ENCODE results near the gene KRTAP2-1. TPM values are rescaled to one million over a fixed set of nuclear protein-coding genes. Genes with fewer than 3 reads are reported as not detected.
"Not testable (repeated sequence)": the region's sequence is repeated elsewhere in the genome, so short reads cannot be mapped to it uniquely, and the experiment has no call there.

Gene KRTAP2-1
- not detected in 2 replicates for total RNA-seq (2022)
- Bru-seq, nascent RNA, result not detected
- BruChase-seq, experiment 1, labeled RNA remaining after a 6-hour chase, result not detected
- not detected for BruChase-seq, experiment 2, labeled RNA remaining after a 2-hour chase
- long read RNA-seq, result 0 reads

GRCh38 chr17:41046735-41047465 lies at the start of gene KRTAP2-1:
KRTAP2-1 (minus strand) TSS chr17:41047316; CDS start chr17:41047267, 49 bp downstream.
- CTCF ChIA-PET; H3K36me3 Mint-ChIP-seq (ENCODE audit: insufficient read depth, unreplicated experiment); BruUV-seq (replicated peaks); H3K27me3 Mint-ChIP-seq (ENCODE audit: unreplicated experiment); H3K27ac Mint-ChIP-seq (ENCODE audit: unreplicated experiment); DNase-seq; H3K4me3 Mint-ChIP-seq (ENCODE audit: low read depth, unreplicated experiment); H3K9me3 Mint-ChIP-seq (ENCODE audit: low read depth, unreplicated experiment); intact Hi-C loops (cut with micrococcal nuclease; ENCODE audit: unreplicated experiment): not testable (repeated sequence)
- H3K4me1 Mint-ChIP-seq (ENCODE audit: low read depth, unreplicated experiment), result peaks cover 37% of the 10 kb centered on the region

GRCh38 chr17:41096055-41096454 lies 48.9 kb upstream of the KRTAP2-1 start:
- BruUV-seq (replicated peaks), result no TSS peak
- H3K9me3 Mint-ChIP-seq (ENCODE audit: low read depth, unreplicated experiment), result peaks cover 3% of the 10 kb centered on the region

GRCh38 chr17:41088760-41089352 lies 41.7 kb upstream of the KRTAP2-1 start:
- H3K4me3 Mint-ChIP-seq (ENCODE audit: low read depth, unreplicated experiment); H3K27ac Mint-ChIP-seq (ENCODE audit: unreplicated experiment); H3K9me3 Mint-ChIP-seq (ENCODE audit: low read depth, unreplicated experiment); H3K27me3 Mint-ChIP-seq (ENCODE audit: unreplicated experiment); intact Hi-C loops (cut with micrococcal nuclease; ENCODE audit: unreplicated experiment); DNase-seq; BruUV-seq (replicated peaks); H3K36me3 Mint-ChIP-seq (ENCODE audit: insufficient read depth, unreplicated experiment): not testable (repeated sequence)
- CTCF ChIA-PET, result interaction anchor here (0.6 to 0.8 kb wide), 4 partner anchors 10 to 1127 kb away, joined by 3 to 5 read pairs (median 4); no protein-coding TSS in a partner anchor
- H3K4me1 Mint-ChIP-seq (ENCODE audit: low read depth, unreplicated experiment), result peaks cover 37% of the 10 kb centered on the region

More at GRCh38 chr17:41096055-41096454, 48.9 kb upstream of the KRTAP2-1 start:
- Mint-ChIP-seq H3K36me3 (ENCODE audit: insufficient read depth, unreplicated experiment) (no peaks in the 10 kb centered on the region), H3K27ac (ENCODE audit: unreplicated experiment) (no peak overlapping the region), H3K27me3 (ENCODE audit: unreplicated experiment) (no peaks in the 10 kb centered on the region), H3K4me3 (ENCODE audit: low read depth, unreplicated experiment) (no peak overlapping the region), H3K4me1 (ENCODE audit: low read depth, unreplicated experiment) (peaks cover 41% of the 10 kb centered on the region)
- intact Hi-C loops (cut with micrococcal nuclease; ENCODE audit: unreplicated experiment), result no loop called here
- no peak for DNase-seq
- TF ChIP-seq CTCF (IDR thresholded peaks at IDR 0.05; ENCODE audit: unreplicated experiment), result no peak
- CTCF ChIA-PET, result no interaction called here

GRCh38 chr17:41084100-41084856 lies 37.2 kb upstream of the KRTAP2-1 start, which contains the start of gene KRTAP4-7:
KRTAP4-7 (plus strand) TSS chr17:41084150; CDS start chr17:41084207, 57 bp downstream.
- H3K27me3 Mint-ChIP-seq (ENCODE audit: unreplicated experiment); BruUV-seq (replicated peaks); H3K9me3 Mint-ChIP-seq (ENCODE audit: low read depth, unreplicated experiment); DNase-seq; H3K4me3 Mint-ChIP-seq (ENCODE audit: low read depth, unreplicated experiment); H3K27ac Mint-ChIP-seq (ENCODE audit: unreplicated experiment); CTCF ChIA-PET; H3K36me3 Mint-ChIP-seq (ENCODE audit: insufficient read depth, unreplicated experiment); intact Hi-C loops (cut with micrococcal nuclease; ENCODE audit: unreplicated experiment): not testable (repeated sequence)
- H3K4me1 Mint-ChIP-seq (ENCODE audit: low read depth, unreplicated experiment), result peaks cover 38% of the 10 kb centered on the region

- DNase-seq; H3K4me3 Mint-ChIP-seq (ENCODE audit: low read depth, unreplicated experiment); intact Hi-C loops (cut with micrococcal nuclease; ENCODE audit: unreplicated experiment); H3K36me3 Mint-ChIP-seq (ENCODE audit: insufficient read depth, unreplicated experiment); BruUV-seq (replicated peaks); H3K27me3 Mint-ChIP-seq (ENCODE audit: unreplicated experiment); H3K27ac Mint-ChIP-seq (ENCODE audit: unreplicated experiment); H3K9me3 Mint-ChIP-seq (ENCODE audit: low read depth, unreplicated experiment): not testable (repeated sequence)
- CTCF ChIA-PET, result interaction anchor here (1.0 kb wide), 1 partner anchor 13 kb away, joined by 3 read pairs; no protein-coding TSS in a partner anchor
- peaks cover 32% of the 10 kb centered on the region for H3K4me1 Mint-ChIP-seq (ENCODE audit: low read depth, unreplicated experiment)
These were observed 36.3 kb upstream of the KRTAP2-1 start for GRCh38 chr17:41083427-41083826.

GRCh38 chr17:41082626-41083025 lies 35.5 kb upstream of the KRTAP2-1 start:
- peak overlapping the region; percentile 0 for H3K27ac Mint-ChIP-seq (ENCODE audit: unreplicated experiment)
- H3K4me1 Mint-ChIP-seq (ENCODE audit: low read depth, unreplicated experiment), result peaks cover 24% of the 10 kb centered on the region
- CTCF ChIA-PET, result interaction anchor here (0.8 to 1.0 kb wide), 2 partner anchors 8 to 12 kb away, joined by 3 read pairs; no protein-coding TSS in a partner anchor
- no peak for DNase-seq
- H3K4me3 Mint-ChIP-seq (ENCODE audit: low read depth, unreplicated experiment), result no peak overlapping the region
- intact Hi-C loops (cut with micrococcal nuclease; ENCODE audit: unreplicated experiment), result no loop called here
- TF ChIP-seq CTCF (IDR thresholded peaks at IDR 0.05; ENCODE audit: unreplicated experiment), result no peak
- H3K27me3 Mint-ChIP-seq (ENCODE audit: unreplicated experiment), result no peaks in the 10 kb centered on the region
- BruUV-seq (replicated peaks), result no TSS peak
- peaks cover 4% of the 10 kb centered on the region for H3K9me3 Mint-ChIP-seq (ENCODE audit: low read depth, unreplicated experiment)
- peaks cover 5% of the 10 kb centered on the region for H3K36me3 Mint-ChIP-seq (ENCODE audit: insufficient read depth, unreplicated experiment)

All from Calu3 (cell line).